Progenitor cell of endocrine pancreas (in vitro differentiated cells): ENCODE data around the gene NRARP. TPM values are rescaled to one million over a fixed set of nuclear protein-coding genes. Genes with fewer than 3 reads are reported as not detected.

ENCODE experiments used
- DNase-seq: peaks from one replicate; pipeline ENCODE4 v3.0.0; 2021; ENCODE audit warnings: low spot score; ENCODE audit not compliant: unreplicated experiment
- H3K27ac Mint-ChIP-seq: 2 replicates; pipeline ENCODE4 v1.8.0; 2021; ENCODE audit warnings: mild to moderate bottlenecking, moderate library complexity, mixed read lengths
- H3K27me3 Mint-ChIP-seq: 2 replicates; pipeline ENCODE4 v1.8.0; 2021; ENCODE audit warnings: mixed read lengths
- H3K36me3 Mint-ChIP-seq: 2 replicates; pipeline ENCODE4 v1.8.0; 2022; ENCODE audit warnings: mixed read lengths; ENCODE audit not compliant: insufficient read depth
- H3K4me1 Mint-ChIP-seq: 2 replicates; pipeline ENCODE4 v1.8.0; 2021; ENCODE audit warnings: low read depth, mixed read lengths
- H3K4me3 Mint-ChIP-seq: 2 replicates; pipeline ENCODE4 v1.8.0; 2021; ENCODE audit warnings: low read depth, mild to moderate bottlenecking, moderate library complexity, mixed read lengths
- H3K9me3 Mint-ChIP-seq: 2 replicates; pipeline ENCODE4 v1.8.0; 2021; ENCODE audit warnings: low read depth, mixed read lengths
- total RNA-seq: library from RNA; stranded (reverse); gene quantifications from 2 replicates; pipeline ENCODE4 v1.2.1, GENCODE V29; 2021
- TF ChIP-seq, protein P1 (sequence below): fragments of 200-600 bp; sonication (generic); IDR thresholded peaks from one replicate; pipeline ENCODE4 v1.5.0; 2021; ENCODE audit warnings: antibody characterized with exemption, mild to moderate bottlenecking; ENCODE audit not compliant: unreplicated experiment

Gene NRARP
- total RNA-seq, 1 donor from 2014 or later, result 27.1 TPM

DNA sequence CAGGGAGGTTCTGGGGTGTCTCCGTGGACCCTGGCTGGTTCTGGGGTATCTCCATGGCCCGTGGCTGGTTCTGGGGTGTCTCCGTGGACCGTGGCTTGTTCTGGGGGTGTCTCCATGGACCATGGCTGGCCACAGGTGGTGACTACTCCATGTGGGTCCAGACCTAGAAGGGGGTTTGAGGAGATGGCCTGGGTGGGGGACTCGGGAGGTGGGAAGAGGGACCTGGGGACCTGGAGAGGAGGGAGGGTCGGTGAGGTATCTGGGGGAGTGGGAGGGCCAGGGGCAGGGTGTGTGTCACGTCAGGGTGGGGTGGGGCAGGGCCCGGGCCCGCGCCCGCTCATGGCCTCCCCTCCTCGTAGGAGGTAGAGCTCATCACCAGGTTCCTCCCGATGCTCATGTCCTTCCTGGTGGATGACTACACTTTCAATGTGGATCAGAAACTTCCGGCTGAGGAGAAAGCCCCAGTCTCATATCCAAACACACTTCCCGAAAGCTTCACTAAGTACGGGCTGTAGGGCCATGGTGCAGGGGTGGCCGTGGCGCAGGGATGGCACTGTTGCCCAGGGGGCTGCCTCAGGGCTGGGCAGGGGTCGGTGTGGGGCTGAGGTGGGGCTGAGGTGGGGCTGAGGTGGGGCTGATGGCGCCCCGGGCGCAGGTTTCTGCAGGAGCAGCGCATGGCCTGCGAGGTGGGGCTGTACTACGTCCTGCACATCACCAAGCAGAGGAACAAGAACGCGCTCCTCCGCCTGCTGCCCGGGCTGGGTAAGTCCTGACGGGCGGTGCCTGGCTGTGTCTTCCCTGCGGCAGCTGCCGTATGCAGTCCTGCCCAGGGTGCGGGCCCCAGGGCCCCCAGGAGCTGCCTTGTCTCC lies 35.3 kb downstream of the NRARP start:
- Mint-ChIP-seq H3K4me3 (no peak overlapping the region), H3K27ac (no peak overlapping the region), H3K36me3 (peaks cover 19% of the 10 kb centered on the region), H3K4me1 (no peaks in the 10 kb centered on the region), H3K9me3 (no peaks in the 10 kb centered on the region), H3K27me3 (no peaks in the 10 kb centered on the region)
- no peak for DNase-seq
- TF ChIP-seq, protein P1, sequence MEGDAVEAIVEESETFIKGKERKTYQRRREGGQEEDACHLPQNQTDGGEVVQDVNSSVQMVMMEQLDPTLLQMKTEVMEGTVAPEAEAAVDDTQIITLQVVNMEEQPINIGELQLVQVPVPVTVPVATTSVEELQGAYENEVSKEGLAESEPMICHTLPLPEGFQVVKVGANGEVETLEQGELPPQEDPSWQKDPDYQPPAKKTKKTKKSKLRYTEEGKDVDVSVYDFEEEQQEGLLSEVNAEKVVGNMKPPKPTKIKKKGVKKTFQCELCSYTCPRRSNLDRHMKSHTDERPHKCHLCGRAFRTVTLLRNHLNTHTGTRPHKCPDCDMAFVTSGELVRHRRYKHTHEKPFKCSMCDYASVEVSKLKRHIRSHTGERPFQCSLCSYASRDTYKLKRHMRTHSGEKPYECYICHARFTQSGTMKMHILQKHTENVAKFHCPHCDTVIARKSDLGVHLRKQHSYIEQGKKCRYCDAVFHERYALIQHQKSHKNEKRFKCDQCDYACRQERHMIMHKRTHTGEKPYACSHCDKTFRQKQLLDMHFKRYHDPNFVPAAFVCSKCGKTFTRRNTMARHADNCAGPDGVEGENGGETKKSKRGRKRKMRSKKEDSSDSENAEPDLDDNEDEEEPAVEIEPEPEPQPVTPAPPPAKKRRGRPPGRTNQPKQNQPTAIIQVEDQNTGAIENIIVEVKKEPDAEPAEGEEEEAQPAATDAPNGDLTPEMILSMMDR, result no peak

DNA sequence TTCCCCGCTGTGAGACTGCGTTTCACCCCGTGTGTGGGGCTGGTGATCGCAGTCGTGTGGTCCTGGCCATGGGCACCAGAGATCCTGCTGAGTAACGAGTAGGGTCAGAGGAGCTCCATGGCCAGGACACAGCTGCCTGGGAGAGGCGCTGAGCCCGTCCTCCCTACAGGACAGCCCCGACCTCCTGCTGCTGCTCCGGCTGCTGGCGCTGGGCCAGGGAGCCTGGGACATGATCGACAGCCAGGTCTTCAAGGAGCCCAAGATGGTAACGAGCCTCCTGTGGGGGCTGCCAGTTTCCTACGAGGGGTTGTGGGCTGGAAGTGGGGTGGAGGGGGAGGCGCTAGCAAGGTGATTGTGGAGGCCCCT lies 35.9 kb downstream of the NRARP start:
- Mint-ChIP-seq H3K27ac (no peak overlapping the region), H3K36me3 (peaks cover 20% of the 10 kb centered on the region), H3K4me1 (no peaks in the 10 kb centered on the region), H3K9me3 (no peaks in the 10 kb centered on the region), H3K4me3 (no peak overlapping the region), H3K27me3 (no peaks in the 10 kb centered on the region)
- DNase-seq, result no peak
- TF ChIP-seq, protein P1, result no peak

DNA sequence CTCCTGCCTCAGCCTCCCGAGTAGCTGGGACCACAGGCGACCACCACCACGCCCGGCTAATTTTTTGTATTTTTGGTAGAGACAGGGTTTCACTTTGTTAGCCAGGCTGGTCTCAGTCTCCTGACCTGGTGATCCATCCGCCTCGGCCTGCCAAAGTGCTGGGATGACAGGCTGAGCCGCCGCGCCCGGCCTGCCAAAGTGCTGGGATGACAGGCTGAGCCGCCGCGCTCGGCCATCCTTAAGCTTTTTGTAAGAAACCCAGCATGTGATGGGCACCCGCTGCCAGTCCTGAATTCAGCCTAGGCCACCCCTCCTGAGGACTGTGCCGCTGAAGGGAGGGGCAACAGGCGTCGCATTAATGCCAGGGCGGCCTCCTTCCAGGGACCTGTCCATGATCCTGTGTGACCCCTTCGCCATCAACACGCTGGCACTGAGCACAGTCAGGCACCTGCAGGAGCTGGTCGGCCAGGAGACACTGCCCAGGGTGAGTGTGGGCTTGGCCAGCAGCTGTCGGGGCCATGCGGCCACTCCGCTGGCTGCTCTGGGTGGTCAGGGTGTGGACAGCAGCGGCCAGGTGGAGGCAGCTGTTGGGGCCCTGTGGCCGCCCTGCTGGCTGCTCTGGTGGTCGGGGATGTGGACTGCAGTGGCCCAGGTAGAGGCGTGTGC lies 36.4 kb downstream of the NRARP start:
- TF ChIP-seq, protein P1, result no peak
- H3K27ac Mint-ChIP-seq, result no peak overlapping the region
- no peaks in the 10 kb centered on the region for H3K4me1 Mint-ChIP-seq
- no peak overlapping the region for H3K4me3 Mint-ChIP-seq
- H3K36me3 Mint-ChIP-seq, result peaks cover 20% of the 10 kb centered on the region
- no peaks in the 10 kb centered on the region for H3K27me3 Mint-ChIP-seq
- DNase-seq, result no peak
- H3K9me3 Mint-ChIP-seq, result no peaks in the 10 kb centered on the region

DNA sequence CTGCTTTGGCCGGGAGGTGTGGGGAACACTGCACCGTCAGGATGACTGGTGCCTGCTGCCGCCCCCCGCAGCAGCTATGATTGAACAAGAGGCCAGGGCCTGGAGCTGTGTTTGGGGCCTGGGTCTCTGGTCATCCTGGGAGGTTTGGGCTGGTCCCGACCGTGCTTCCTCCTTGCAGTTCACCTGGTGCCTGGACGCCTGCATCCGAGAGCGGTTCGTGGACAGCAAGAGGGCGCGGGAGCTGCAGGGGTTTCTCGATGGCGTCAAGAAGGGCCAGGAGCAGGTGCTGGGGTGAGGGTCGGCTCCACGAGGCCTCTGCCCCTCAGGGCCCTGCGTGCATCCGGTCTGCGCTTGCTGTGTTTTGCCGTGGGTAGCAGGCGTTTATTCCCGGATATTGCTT lies 38.0 kb downstream of the NRARP start:
- no peak for DNase-seq
- no peak overlapping the region for H3K27ac Mint-ChIP-seq
- H3K36me3 Mint-ChIP-seq, result peaks cover 14% of the 10 kb centered on the region
- H3K4me3 Mint-ChIP-seq, result no peak overlapping the region
- H3K4me1 Mint-ChIP-seq, result no peaks in the 10 kb centered on the region
- H3K9me3 Mint-ChIP-seq, result no peaks in the 10 kb centered on the region
- no peaks in the 10 kb centered on the region for H3K27me3 Mint-ChIP-seq
- TF ChIP-seq, protein P1, result no peak

DNA sequence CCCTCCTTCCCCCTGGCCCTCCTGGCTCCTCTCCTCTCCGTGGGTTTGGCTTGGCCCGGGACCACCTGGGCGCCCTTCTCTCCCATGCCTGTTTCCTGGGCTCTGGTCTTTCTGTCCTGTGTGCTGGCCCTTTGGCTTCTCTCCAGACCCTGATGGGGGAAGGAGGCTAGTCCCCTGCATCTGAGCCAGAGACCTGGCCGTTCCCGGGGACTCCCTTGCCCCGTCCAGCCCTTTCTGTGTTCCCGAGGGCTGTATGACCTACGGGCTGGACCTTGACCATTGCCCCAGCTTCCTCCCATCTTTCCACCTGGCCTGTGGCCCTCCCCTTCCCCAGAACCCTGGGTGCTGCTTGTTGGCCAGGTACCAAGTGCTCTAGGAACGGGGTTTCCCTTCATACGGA lies 38.6 kb downstream of the NRARP start:
- H3K4me1 Mint-ChIP-seq, result no peaks in the 10 kb centered on the region
- no peaks in the 10 kb centered on the region for H3K27me3 Mint-ChIP-seq
- no peaks in the 10 kb centered on the region for H3K9me3 Mint-ChIP-seq
- peaks cover 11% of the 10 kb centered on the region for H3K36me3 Mint-ChIP-seq
- DNase-seq, result no peak
- H3K27ac Mint-ChIP-seq, result no peak overlapping the region
- no peak overlapping the region for H3K4me3 Mint-ChIP-seq
- TF ChIP-seq, protein P1, result no peak
